Hepatocyte (in vitro differentiated cells): ENCODE data around the gene FKBP4.

Source experiments
- CTCF ChIP-seq: fragments of 200-600 bp; sonication (generic); IDR thresholded peaks from 2 replicates; pipeline ENCODE4 v1.5.1; 2016; ENCODE audit warnings: antibody characterized with exemption, mild to moderate bottlenecking; ENCODE audit not compliant: poor library complexity
- EZH2 ChIP-seq: fragments of 200-600 bp; sonication (generic); IDR thresholded peaks from 2 replicates; pipeline ENCODE4 v1.6.1; 2016; ENCODE audit warnings: antibody characterized with exemption, mild to moderate bottlenecking, borderline replicate concordance
- EZH2phosphoT487 ChIP-seq: fragments of 200-600 bp; sonication (generic); IDR thresholded peaks from one replicate; pipeline ENCODE4 v1.6.1; 2018; ENCODE audit warnings: antibody characterized with exemption, mild to moderate bottlenecking, low read depth, moderate library complexity; ENCODE audit not compliant: unreplicated experiment, severe bottlenecking

DNA sequence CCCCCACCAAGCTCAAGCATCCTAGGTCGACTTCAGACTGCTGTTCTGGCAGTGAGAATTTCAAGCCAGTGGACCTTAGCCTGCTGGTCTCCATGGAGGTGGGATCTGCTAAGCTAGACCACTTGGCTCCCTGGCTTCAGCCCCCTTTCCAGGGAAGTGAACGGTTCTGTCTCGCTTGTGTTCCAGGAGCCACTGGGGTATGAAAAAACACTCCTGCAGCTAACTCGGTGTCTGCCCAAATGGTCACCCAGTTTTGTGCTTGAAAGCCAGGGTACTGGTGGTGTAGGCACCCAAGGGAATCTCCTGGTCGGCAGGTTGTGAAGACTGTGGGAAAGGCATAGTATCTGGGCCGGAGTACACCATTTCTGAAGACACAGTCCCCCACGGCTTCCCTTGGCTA is 44.6 kb upstream of the FKBP4 start:
- TF ChIP-seq CTCF (no peak), EZH2 (no peak), EZH2phosphoT487 (no peak)
